ENCODE data around the gene RAI14. TPM values are rescaled to one million over a fixed set of nuclear protein-coding genes. Genes with fewer than 3 reads are reported as not detected.

RAI14 gene
- total and polyA plus RNA-seq, 11 donors: 1.7 to 34.3 (median 10.7) TPM

DNA sequence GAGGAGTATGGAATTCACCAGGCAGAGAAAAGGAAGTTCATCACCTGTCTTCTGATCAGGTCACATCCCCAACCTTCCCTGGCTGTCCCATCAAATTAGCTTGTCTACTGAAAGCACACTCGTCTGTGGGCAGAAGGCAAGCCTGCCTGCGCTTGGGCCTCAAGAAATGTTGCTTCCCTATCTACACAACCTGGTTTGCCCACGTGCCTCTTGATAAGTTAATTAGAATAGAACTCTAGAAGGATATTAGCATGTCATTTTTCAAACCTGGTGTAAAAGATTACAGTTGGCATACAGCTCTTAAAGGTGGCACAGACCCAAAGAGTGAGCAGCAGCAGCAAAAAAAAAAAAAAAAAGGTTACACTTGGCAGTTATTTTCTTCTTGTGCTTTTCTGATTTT lies 188.0 kb downstream of the RAI14 start:
- 62 to 69% (median 65%) methylated on average over 3 of the region's 3 CpGs for WGBS, 4 donors

DNA sequence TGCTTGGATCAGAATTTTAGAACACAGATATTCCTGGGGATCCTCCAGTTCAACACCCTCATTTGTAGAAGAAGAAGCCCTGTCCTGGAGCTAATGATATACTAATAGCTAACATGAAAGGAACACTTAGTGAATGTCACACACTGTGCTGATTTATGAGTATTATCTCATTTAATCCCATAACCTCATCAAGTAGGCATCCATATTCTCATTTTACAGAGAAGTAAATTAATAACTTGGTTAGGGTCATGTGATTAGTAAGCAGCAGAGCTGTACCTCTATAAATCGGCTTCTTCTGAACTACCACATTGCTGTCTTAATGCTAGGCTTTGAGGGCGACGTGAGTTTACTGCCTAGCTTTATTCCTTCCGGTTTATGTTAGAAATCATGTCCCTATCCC lies 188.9 kb downstream of the RAI14 start:
- Histone ChIP-seq H3K4me3 (no peak overlapping the region), H3K9me3 (no peaks in the 10 kb centered on the region), H3K27me3 (no peaks in the 10 kb centered on the region), H3K4me1 (no peaks in the 10 kb centered on the region), H3K27ac (no peak overlapping the region), H3K36me3 (no peaks in the 10 kb centered on the region)
- WGBS, 4 donors: 70 to 72% (median 71%) methylated on average over 4 of the region's 4 CpGs
- intact Hi-C loops (cut with DNase I): no loop called here
- ATAC-seq: no peak
- TF ChIP-seq, protein P1, sequence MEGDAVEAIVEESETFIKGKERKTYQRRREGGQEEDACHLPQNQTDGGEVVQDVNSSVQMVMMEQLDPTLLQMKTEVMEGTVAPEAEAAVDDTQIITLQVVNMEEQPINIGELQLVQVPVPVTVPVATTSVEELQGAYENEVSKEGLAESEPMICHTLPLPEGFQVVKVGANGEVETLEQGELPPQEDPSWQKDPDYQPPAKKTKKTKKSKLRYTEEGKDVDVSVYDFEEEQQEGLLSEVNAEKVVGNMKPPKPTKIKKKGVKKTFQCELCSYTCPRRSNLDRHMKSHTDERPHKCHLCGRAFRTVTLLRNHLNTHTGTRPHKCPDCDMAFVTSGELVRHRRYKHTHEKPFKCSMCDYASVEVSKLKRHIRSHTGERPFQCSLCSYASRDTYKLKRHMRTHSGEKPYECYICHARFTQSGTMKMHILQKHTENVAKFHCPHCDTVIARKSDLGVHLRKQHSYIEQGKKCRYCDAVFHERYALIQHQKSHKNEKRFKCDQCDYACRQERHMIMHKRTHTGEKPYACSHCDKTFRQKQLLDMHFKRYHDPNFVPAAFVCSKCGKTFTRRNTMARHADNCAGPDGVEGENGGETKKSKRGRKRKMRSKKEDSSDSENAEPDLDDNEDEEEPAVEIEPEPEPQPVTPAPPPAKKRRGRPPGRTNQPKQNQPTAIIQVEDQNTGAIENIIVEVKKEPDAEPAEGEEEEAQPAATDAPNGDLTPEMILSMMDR (IDR thresholded peaks at IDR 0.05): no peak
- no peak for TF ChIP-seq POLR2A (IDR thresholded peaks at IDR 0.05)
- DNase-seq: no peak

More for the DNA sequence above, 188.0 kb downstream of the RAI14 start:
- ATAC-seq (no peak), DNase-seq (no peak)
- H3K27me3 ChIP-seq: no peaks in the 10 kb centered on the region
- H3K4me3 ChIP-seq: no peak overlapping the region
- no peaks in the 10 kb centered on the region for H3K36me3 ChIP-seq
- intact Hi-C loops (cut with DNase I): no loop called here
- peaks cover 0 to 7% (median 4%) of the 10 kb centered on the region in 12 donors for H3K4me1 ChIP-seq
- H3K27ac ChIP-seq: no peak overlapping the region
- no peaks in the 10 kb centered on the region for H3K9me3 ChIP-seq
- no peak for TF ChIP-seq POLR2A (IDR thresholded peaks at IDR 0.05)
- TF ChIP-seq, protein P1 (IDR thresholded peaks at IDR 0.05): no peak

DNA sequence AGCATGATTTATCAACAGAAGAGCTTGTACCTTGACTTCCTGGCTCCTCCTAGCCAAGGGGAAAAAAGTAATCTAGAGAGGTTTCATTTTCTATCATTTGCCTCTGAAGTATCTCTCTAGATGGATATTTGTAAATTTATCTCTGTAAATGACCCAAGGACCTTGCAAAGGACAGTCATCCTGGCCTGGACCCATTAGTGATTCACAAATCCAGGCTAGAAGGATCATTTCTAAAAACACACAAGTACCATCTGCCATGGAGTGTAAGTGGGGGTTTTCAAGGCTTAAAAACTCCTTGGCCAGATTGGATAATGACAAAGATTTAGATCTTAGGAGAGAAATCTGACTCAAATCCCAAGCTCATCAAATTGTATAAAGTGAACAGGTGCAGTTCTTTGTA lies 190.9 kb downstream of the RAI14 start:
- DNase-seq (no peak), ATAC-seq (no peak)
- H3K4me3 ChIP-seq: no peak overlapping the region
- H3K9me3 ChIP-seq: no peaks in the 10 kb centered on the region
- no peaks in the 10 kb centered on the region for H3K27me3 ChIP-seq
- no peak overlapping the region for H3K27ac ChIP-seq
- no peaks in the 10 kb centered on the region for H3K4me1 ChIP-seq
- no peak for TF ChIP-seq POLR2A (IDR thresholded peaks at IDR 0.05)
- TF ChIP-seq, protein P1 (IDR thresholded peaks at IDR 0.05): no peak
- H3K36me3 ChIP-seq: no peaks in the 10 kb centered on the region
- intact Hi-C loops (cut with DNase I): no loop called here

DNA sequence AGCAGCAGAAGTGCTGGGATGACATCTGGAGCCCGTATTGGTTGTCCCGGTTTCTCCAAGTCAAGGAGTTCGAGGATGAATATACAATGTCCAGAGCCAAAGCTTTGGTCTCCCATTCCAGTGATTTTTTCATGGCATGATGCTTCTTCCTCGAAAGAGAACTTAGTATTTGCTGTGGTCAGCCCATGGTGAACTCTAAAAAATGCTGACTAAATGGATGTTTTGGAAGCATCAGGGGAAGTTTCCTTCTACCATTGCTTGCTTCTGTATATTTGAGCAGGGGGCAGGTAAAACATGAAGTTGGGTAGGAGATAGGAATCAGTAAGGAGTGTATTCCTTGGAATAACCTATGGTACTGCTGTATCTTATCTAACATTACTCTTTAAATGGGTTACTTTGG lies 191.4 kb downstream of the RAI14 start:
- intact Hi-C loops (cut with DNase I): no loop called here
- ATAC-seq (no peak), DNase-seq (no peak)
- Histone ChIP-seq H3K4me1 (no peaks in the 10 kb centered on the region), H3K27me3 (no peaks in the 10 kb centered on the region), H3K4me3 (no peak overlapping the region), H3K27ac (no peak overlapping the region), H3K36me3 (no peaks in the 10 kb centered on the region), H3K9me3 (no peaks in the 10 kb centered on the region)
- TF ChIP-seq, protein P1 (IDR thresholded peaks at IDR 0.05): no peak
- no peak for TF ChIP-seq POLR2A (IDR thresholded peaks at IDR 0.05)
- 89 to 98% (median 93%) methylated on average over 4 of the region's 4 CpGs for WGBS, 4 donors

Measured in heart left ventricle (tissue), 16 donors.